Measurements from ENCODE around the gene SEMA5A.

- TF ChIP-seq CTCF (IDR thresholded peaks at IDR 0.05; ENCODE audit: control extremely low read depth in 1 of 3, insufficient read depth in 1 of 3, low read depth in 1 of 3, low read length in 3 of 3), result no peak
- TF ChIP-seq EP300 (IDR thresholded peaks at IDR 0.05; ENCODE audit: borderline replicate concordance in 1 of 2, low read depth in 2 of 2, low read length in 2 of 2), result no peak
- no peak for TF ChIP-seq NRF1 (IDR thresholded peaks at IDR 0.05; ENCODE audit: low read depth, low read length)
- TF ChIP-seq POLR2A (IDR thresholded peaks at IDR 0.05; ENCODE audit: control extremely low read depth in 1 of 2, low read depth in 2 of 2, low read length in 2 of 2), result no peak
- no peak for TF ChIP-seq RNF2 (IDR thresholded peaks at IDR 0.05; ENCODE audit: borderline replicate concordance, low read depth, low read length, missing control alignments, poor library complexity, severe bottlenecking)
- TF ChIP-seq SIRT6 (IDR thresholded peaks at IDR 0.05; ENCODE audit: low read length), result no peak
- no peak for TF ChIP-seq CHD7 (IDR thresholded peaks at IDR 0.05; ENCODE audit: insufficient replicate concordance, low read length)
Observed at GRCh38 chr5:9335269-9335668, 210.6 kb downstream of the SEMA5A start.

Measured in H1 (cell line).